HCT116 (cell line): ENCODE measurements around the gene ARL5A. TPM values are rescaled to one million over a fixed set of nuclear protein-coding genes. Genes with fewer than 3 reads are reported as not detected.

ENCODE experiments used
- ATAC-seq: fragments of 200-7000 bp; cut with Tn5 transposase; 2 replicates; pipeline ENCODE4 v1.9.1; 2020; ENCODE audit warnings: mild to moderate bottlenecking, moderate library complexity
- BruUV-seq: library from RNA; stranded (reverse); fragments of 400-500 nt; replicated peaks from 2 replicates; lab custom pipeline; 2021; lab: Mats Ljungman, UMichigan
- CTCF ChIA-PET: fragments of 300-600 bp; sonication (Branson Sonifier 250); formaldehyde crosslinking; loops from one replicate; lab custom pipeline; 2021; ENCODE audit warnings: antibody characterized with exemption; lab: Charles Lee
- POLR2A ChIA-PET: fragments of 300-600, 350-600 bp; sonication (Branson Sonifier 250); formaldehyde crosslinking; loops from one replicate; lab custom pipeline; 2021; ENCODE audit warnings: antibody characterized with exemption; lab: Charles Lee
- RAD21 ChIA-PET, 2 experiments: fragments of 300-600 bp; sonication (Branson Sonifier 250); formaldehyde crosslinking; loops; one replicate each; lab custom pipeline; 2023; ENCODE audit warnings: low total read pairs in 2 of 2; ENCODE audit not compliant: uncharacterized antibody in 2 of 2, unreplicated experiment in 2 of 2, low non-redundant PET in 1 of 2; lab: Charles Lee
- DNase-seq: peaks from one replicate; pipeline ENCODE4 v3.0.0-alpha.2; 2010; ENCODE audit warnings: low read depth, low spot score
- H2AFZ ChIP-seq: fragments of 200-600 bp; shearing (Covaris generic), sonication (generic); 2 replicates; pipeline ENCODE4 v1.6.1; 2017; ENCODE audit warnings: low read depth, mixed run types, mixed read lengths, antibody characterized with exemption, low read length; ENCODE audit not compliant: poor library complexity, severe bottlenecking
- H3K27ac ChIP-seq: 2 replicates; pipeline ENCODE4 v1.5.1; 2012; ENCODE audit warnings: low read depth, low read length
- H3K27me3 ChIP-seq: fragments of 200-600 bp; sonication (generic); 2 replicates; pipeline ENCODE4 v1.6.1; 2016; ENCODE audit warnings: mixed run types, low read length, mixed read lengths; ENCODE audit not compliant: insufficient read depth
- H3K36me3 ChIP-seq, 2 experiments: fragments of 200-500 bp in 1 of 2; fragments of 200-600 bp in 1 of 2; sonication (Bioruptor generic) in 1 of 2; sonication (generic) in 1 of 2; 2 replicates each; pipeline versions ENCODE4 v1.5.1 to v1.6.1; 2014 to 2016; ENCODE audit warnings: low read length in 2 of 2, inconsistent platforms in 1 of 2, mixed read lengths in 1 of 2, mixed run types in 1 of 2; ENCODE audit not compliant: insufficient read depth in 2 of 2, control insufficient read depth in 1 of 2
- H3K4me1 ChIP-seq, 2 experiments: fragments of 200-600 bp in 1 of 2; sonication (generic) in 1 of 2; 2 replicates each; pipeline versions ENCODE4 v1.5.1 to v1.6.1; 2012 to 2017; ENCODE audit warnings: low read length in 2 of 2, inconsistent platforms in 1 of 2, mild to moderate bottlenecking in 1 of 2, mixed read lengths in 1 of 2, mixed run types in 1 of 2, moderate library complexity in 1 of 2; ENCODE audit not compliant: insufficient read depth in 2 of 2, control insufficient read depth in 1 of 2
- H3K4me2 ChIP-seq: fragments of 200-600 bp; sonication (generic); 2 replicates; pipeline ENCODE4 v1.6.1; 2017; ENCODE audit warnings: mixed run types, low read length, mixed read lengths
- H3K4me3 ChIP-seq, 2 experiments: fragments of 200-600 bp in 1 of 2; sonication (generic) in 1 of 2; replicated peaks in 1 of 2; 2 replicates each; pipeline ENCODE4 v1.5.1; 2011 to 2016; ENCODE audit warnings: low read length in 2 of 2, control low read depth in 1 of 2, low read depth in 1 of 2, mild to moderate bottlenecking in 1 of 2, mixed read lengths in 1 of 2, mixed run types in 1 of 2
- H3K79me2 ChIP-seq: fragments of 200-600 bp; sonication (generic); 2 replicates; pipeline ENCODE4 v1.6.1; 2017; ENCODE audit warnings: mild to moderate bottlenecking, mixed run types, low read length, moderate library complexity, mixed read lengths; ENCODE audit not compliant: insufficient read depth
- H3K9ac ChIP-seq: fragments of 200-600 bp; sonication (generic); 2 replicates; pipeline ENCODE4 v1.6.1; 2016; ENCODE audit warnings: low read length, mixed read lengths
- H3K9me2 ChIP-seq: fragments of 200-600 bp; sonication (generic), shearing (Covaris generic); 2 replicates; pipeline ENCODE4 v1.6.1; 2017; ENCODE audit warnings: mixed run types, mild to moderate bottlenecking, moderate library complexity; ENCODE audit not compliant: insufficient read depth
- H3K9me3 ChIP-seq, 2 experiments: fragments of 200-500 bp in 1 of 2; fragments of 200-600 bp in 1 of 2; sonication (Bioruptor generic) in 1 of 2; sonication (generic) in 1 of 2; 2 replicates each; pipeline ENCODE4 v1.6.1; 2014 to 2017; ENCODE audit warnings: low read length in 2 of 2, mixed read lengths in 2 of 2, inconsistent platforms in 1 of 2, low read depth in 1 of 2, mild to moderate bottlenecking in 1 of 2, mixed run types in 1 of 2, moderate library complexity in 1 of 2; ENCODE audit not compliant: control insufficient read depth in 1 of 2, insufficient read depth in 1 of 2
- H4K20me1 ChIP-seq: fragments of 200-600 bp; sonication (generic), shearing (Covaris generic); 2 replicates; pipeline ENCODE4 v1.6.1; 2017; ENCODE audit warnings: mixed run types, mild to moderate bottlenecking, moderate library complexity; ENCODE audit not compliant: insufficient read depth
- CEBPB ChIP-seq: IDR thresholded peaks from 2 replicates; pipeline ENCODE4 v1.6.1; 2012; ENCODE audit warnings: low read depth
- EZH2phosphoT487 ChIP-seq: fragments of 200-600 bp; IDR thresholded peaks from 2 replicates; pipeline ENCODE4 v1.6.1; 2018; ENCODE audit warnings: antibody characterized with exemption, borderline replicate concordance
- TCF7L2 ChIP-seq: IDR thresholded peaks from 2 replicates; pipeline ENCODE4 v1.7.0; 2011; ENCODE audit warnings: borderline replicate concordance, inconsistent platforms; ENCODE audit not compliant: insufficient read depth, insufficient read length; ENCODE audit errors: extremely low read depth
- YY1 ChIP-seq: IDR thresholded peaks from 2 replicates; pipeline ENCODE4 v1.6.1; 2011; ENCODE audit warnings: low read length, low read depth, moderate library complexity, mild to moderate bottlenecking; ENCODE audit not compliant: insufficient replicate concordance; ENCODE audit errors: extremely low read depth
- intact Hi-C: fragments of 100-400 bp; cut with micrococcal nuclease; formaldehyde crosslinking; loops from 2 replicates; pipeline ENCODE4 v1.10.0; 2022
- total RNA-seq: library from RNA; stranded (reverse); gene quantifications from one replicate; pipeline ENCODE4 v1.2.1, GENCODE V29; 2021; ENCODE audit not compliant: unreplicated experiment
- TF ChIP-seq, protein P1 (sequence below): IDR thresholded peaks from 2 replicates; pipeline ENCODE4 v1.6.1; 2012
- TF ChIP-seq, protein P2 (sequence below): IDR thresholded peaks from 2 replicates; pipeline ENCODE4 v1.6.1; 2012
- TF ChIP-seq, protein P3 (sequence below): IDR thresholded peaks from 2 replicates; pipeline ENCODE4 v1.6.1; 2011; ENCODE audit warnings: mild to moderate bottlenecking, low read length, moderate library complexity; ENCODE audit not compliant: insufficient replicate concordance; ENCODE audit errors: extremely low read depth

ARL5A gene
- total RNA-seq, 1 experiment from 2014 or later = 74.4 TPM

DNA sequence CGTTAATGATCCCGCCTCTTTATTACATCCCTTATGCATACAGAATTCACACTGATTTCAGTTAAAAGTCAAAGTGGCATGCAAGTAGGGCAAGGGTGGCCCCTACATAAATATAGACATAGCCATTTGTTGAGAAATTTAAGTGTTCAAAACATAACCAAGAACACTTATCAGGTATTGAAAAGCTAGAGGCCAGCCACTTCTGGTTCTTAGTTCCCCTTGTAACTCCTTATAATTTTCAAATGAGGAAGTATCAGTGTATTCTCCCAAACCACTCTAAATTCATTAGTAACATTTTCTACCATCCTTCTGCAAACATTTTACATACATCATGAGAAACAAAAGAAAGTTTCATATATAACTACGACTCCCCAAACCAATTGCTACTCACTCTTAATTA, 5.8 kb upstream of the ARL5A start:
- H3K27me3 ChIP-seq = no peaks in the 10 kb centered on the region
- no peak overlapping the region for H3K27ac ChIP-seq
- H3K9me3 ChIP-seq = no peaks in the 10 kb centered on the region
- DNase-seq (no peak), ATAC-seq (no peak)
- H2AFZ ChIP-seq = no peak overlapping the region
- no TSS peak for BruUV-seq
- POLR2A ChIA-PET = no interaction called here
- no peaks in the 10 kb centered on the region for H3K36me3 ChIP-seq
- H3K4me2 ChIP-seq = no peak overlapping the region
- H3K9me2 ChIP-seq = no peaks in the 10 kb centered on the region
- intact Hi-C loops = no loop called here
- H3K4me1 ChIP-seq = peaks cover 0 to 1% of the 10 kb centered on the region in 2 experiments; a peak in 3 of 4 replicates
- no peak overlapping the region for H3K9ac ChIP-seq
- RAD21 ChIA-PET = no interaction called here
- H3K4me3 ChIP-seq = no peak overlapping the region
- no peaks in the 10 kb centered on the region for H4K20me1 ChIP-seq
- no peaks in the 10 kb centered on the region for H3K79me2 ChIP-seq
- TF ChIP-seq, protein P1, sequence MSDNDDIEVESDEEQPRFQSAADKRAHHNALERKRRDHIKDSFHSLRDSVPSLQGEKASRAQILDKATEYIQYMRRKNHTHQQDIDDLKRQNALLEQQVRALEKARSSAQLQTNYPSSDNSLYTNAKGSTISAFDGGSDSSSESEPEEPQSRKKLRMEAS = no peak
- TF ChIP-seq, protein P2, sequence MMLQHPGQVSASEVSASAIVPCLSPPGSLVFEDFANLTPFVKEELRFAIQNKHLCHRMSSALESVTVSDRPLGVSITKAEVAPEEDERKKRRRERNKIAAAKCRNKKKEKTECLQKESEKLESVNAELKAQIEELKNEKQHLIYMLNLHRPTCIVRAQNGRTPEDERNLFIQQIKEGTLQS = no peak
- TF ChIP-seq EZH2phosphoT487 (no peak), TCF7L2 (no peak), YY1 (no peak), CEBPB (no peak)
- TF ChIP-seq, protein P3, sequence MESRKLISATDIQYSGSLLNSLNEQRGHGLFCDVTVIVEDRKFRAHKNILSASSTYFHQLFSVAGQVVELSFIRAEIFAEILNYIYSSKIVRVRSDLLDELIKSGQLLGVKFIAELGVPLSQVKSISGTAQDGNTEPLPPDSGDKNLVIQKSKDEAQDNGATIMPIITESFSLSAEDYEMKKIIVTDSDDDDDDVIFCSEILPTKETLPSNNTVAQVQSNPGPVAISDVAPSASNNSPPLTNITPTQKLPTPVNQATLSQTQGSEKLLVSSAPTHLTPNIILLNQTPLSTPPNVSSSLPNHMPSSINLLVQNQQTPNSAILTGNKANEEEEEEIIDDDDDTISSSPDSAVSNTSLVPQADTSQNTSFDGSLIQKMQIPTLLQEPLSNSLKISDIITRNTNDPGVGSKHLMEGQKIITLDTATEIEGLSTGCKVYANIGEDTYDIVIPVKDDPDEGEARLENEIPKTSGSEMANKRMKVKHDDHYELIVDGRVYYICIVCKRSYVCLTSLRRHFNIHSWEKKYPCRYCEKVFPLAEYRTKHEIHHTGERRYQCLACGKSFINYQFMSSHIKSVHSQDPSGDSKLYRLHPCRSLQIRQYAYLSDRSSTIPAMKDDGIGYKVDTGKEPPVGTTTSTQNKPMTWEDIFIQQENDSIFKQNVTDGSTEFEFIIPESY = no peak
- CTCF ChIA-PET = no interaction called here
